Measurements from ENCODE around the gene AUNIP.

AUNIP gene

GRCh38 chr1:25784575-25785051 lies 74.6 kb downstream of the AUNIP start:
- TF ChIP-seq CTCF (IDR thresholded peaks at IDR 0.05; ENCODE audit: low read depth, low read length): no peak
- in situ Hi-C loops (cut with HindIII; ENCODE audit: low sequenced_read_pairs): no loop called here
- DNase-seq (ENCODE audit: low read depth, low spot score): no peak

More at GRCh38 chr1:25784575-25785051, 74.6 kb downstream of the AUNIP start:
- no peak overlapping the region for H3K4me3 ChIP-seq (ENCODE audit: low read depth, low read length)
